Hepatocyte (in vitro differentiated cells): ENCODE data around the gene GSG1. TPM values are rescaled to one million over a fixed set of nuclear protein-coding genes. Genes with fewer than 3 reads are reported as not detected.

Experiments
- DNase-seq: peaks from one replicate; pipeline ENCODE4 v3.0.0-alpha.2; 2016; ENCODE audit warnings: low spot score
- H2AFZ ChIP-seq: fragments of 200-600 bp; sonication (generic); 2 replicates; pipeline ENCODE4 v1.6.0; 2016; ENCODE audit warnings: antibody characterized with exemption, mild to moderate bottlenecking
- H3K27ac ChIP-seq: fragments of 200-600 bp; sonication (generic); 2 replicates; pipeline ENCODE4 v1.5.1; 2016; ENCODE audit warnings: mild to moderate bottlenecking
- H3K27me3 ChIP-seq: fragments of 200-600 bp; sonication (generic); 2 replicates; pipeline ENCODE4 v1.6.1; 2016
- H3K36me3 ChIP-seq: fragments of 200-600 bp; sonication (generic); replicated peaks from 2 replicates; pipeline ENCODE4 v1.5.1; 2016; ENCODE audit warnings: low read depth; ENCODE audit not compliant: insufficient read depth
- H3K4me1 ChIP-seq: fragments of 200-600 bp; sonication (generic); 2 replicates; pipeline ENCODE4 v1.5.1; 2016; ENCODE audit warnings: mild to moderate bottlenecking, moderate library complexity; ENCODE audit not compliant: insufficient read depth
- H3K4me2 ChIP-seq: fragments of 200-600 bp; sonication (generic); 2 replicates; pipeline ENCODE4 v1.6.0; 2016
- H3K4me3 ChIP-seq: fragments of 200-600 bp; sonication (generic); 2 replicates; pipeline ENCODE4 v1.5.1; 2016; ENCODE audit warnings: mild to moderate bottlenecking
- H3K79me2 ChIP-seq: fragments of 200-600 bp; sonication (generic); 2 replicates; pipeline ENCODE4 v1.6.0; 2017; ENCODE audit warnings: mild to moderate bottlenecking
- H3K9me2 ChIP-seq: fragments of 200-600 bp; sonication (generic); replicated peaks from 2 replicates; pipeline ENCODE4 v1.6.0; 2017; ENCODE audit warnings: mild to moderate bottlenecking; ENCODE audit not compliant: insufficient read depth
- H3K9me3 ChIP-seq: fragments of 200-600 bp; sonication (generic); 2 replicates; pipeline ENCODE4 v1.5.1; 2016; ENCODE audit warnings: low read depth, mild to moderate bottlenecking
- H4K20me1 ChIP-seq: fragments of 200-600 bp; sonication (generic); 2 replicates; pipeline ENCODE4 v1.6.0; 2016; ENCODE audit warnings: mild to moderate bottlenecking; ENCODE audit not compliant: insufficient read depth, poor library complexity, severe bottlenecking
- EZH2 ChIP-seq: fragments of 200-600 bp; sonication (generic); IDR thresholded peaks from 2 replicates; pipeline ENCODE4 v1.6.1; 2016; ENCODE audit warnings: antibody characterized with exemption, mild to moderate bottlenecking, borderline replicate concordance
- EZH2phosphoT487 ChIP-seq: fragments of 200-600 bp; sonication (generic); IDR thresholded peaks from one replicate; pipeline ENCODE4 v1.6.1; 2018; ENCODE audit warnings: antibody characterized with exemption, mild to moderate bottlenecking, low read depth, moderate library complexity; ENCODE audit not compliant: unreplicated experiment, severe bottlenecking
- WGBS: methylation state at CpG from one replicate; pipeline ENCODE4 v1.1.6; 2016; ENCODE audit warnings: low lambda C conversion rate; ENCODE audit errors: missing lambda C conversion rate; 5-methylcytosine and 5-hydroxymethylcytosine counted together
- polyA plus RNA-seq: library from polyadenylated mRNA; unstranded; fragments of >200 nt; fragmentation: Nextera tagmentation; extraction: Ambion mirVana; gene quantifications from 2 replicates; pipeline ENCODE4 v1.2.1, GENCODE V29; 2016
- total RNA-seq: library from RNA; depleted of rRNA; stranded (reverse); fragments of >200 nt; gene quantifications from 2 replicates; pipeline ENCODE4 v1.2.3, GENCODE V29; 2014
- TF ChIP-seq, protein P1 (sequence below): fragments of 200-600 bp; sonication (generic); IDR thresholded peaks from 2 replicates; pipeline ENCODE4 v1.5.1; 2016; ENCODE audit warnings: antibody characterized with exemption, mild to moderate bottlenecking; ENCODE audit not compliant: poor library complexity

The GSG1 gene
- total and polyA plus RNA-seq, 2 experiments from 2014 or later: 0.37 TPM; not detected in 1

DNA sequence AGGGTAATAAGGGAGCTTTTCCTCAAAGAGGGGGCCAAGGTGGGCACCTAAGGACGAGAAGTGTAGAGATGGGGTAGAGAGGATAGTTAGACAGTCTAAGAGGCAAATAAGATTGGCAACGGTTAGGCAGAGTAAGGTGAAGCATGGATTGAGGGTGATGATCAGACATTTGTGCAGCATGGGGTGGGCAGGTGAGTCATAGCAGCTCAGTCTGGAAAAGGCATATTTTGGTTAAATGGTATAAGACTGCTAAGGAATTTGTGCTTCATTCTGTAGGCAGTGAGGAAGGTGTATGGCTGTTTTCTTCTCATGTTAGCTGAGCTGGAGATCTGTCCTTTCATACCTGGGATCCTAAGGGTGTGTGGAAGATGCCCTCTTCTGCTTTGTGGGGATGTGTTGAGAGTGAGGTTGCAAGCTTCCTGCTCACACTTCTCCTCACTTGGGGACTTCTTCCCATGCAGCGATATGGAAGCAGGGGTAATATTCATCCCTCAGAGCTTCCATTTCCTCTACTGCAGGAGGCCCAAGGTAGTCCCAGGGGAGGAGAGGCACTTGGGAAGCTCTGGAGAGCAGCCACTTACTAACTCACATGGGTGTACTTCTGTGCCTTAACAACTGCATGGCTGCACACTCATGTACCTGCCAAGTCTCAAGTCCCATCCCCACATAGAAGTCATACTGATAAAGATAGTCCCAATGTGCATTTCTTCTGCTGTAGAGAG, 28.9 kb downstream of the GSG1 start:
- DNase-seq: no peak
- Histone ChIP-seq H2AFZ (no peak overlapping the region), H3K4me3 (no peak overlapping the region), H3K79me2 (no peaks in the 10 kb centered on the region), H3K27me3 (no peaks in the 10 kb centered on the region), H3K36me3 (no peaks in the 10 kb centered on the region), H3K9me3 (no peaks in the 10 kb centered on the region), H3K4me2 (no peak overlapping the region), H3K27ac (no peak overlapping the region), H3K4me1 (no peaks in the 10 kb centered on the region), H4K20me1 (no peaks in the 10 kb centered on the region), H3K9me2 (no peaks in the 10 kb centered on the region)
- 94% methylated on average over 3 of the region's 3 CpGs for WGBS
- TF ChIP-seq EZH2phosphoT487 (no peak), EZH2 (no peak)
- TF ChIP-seq, protein P1, sequence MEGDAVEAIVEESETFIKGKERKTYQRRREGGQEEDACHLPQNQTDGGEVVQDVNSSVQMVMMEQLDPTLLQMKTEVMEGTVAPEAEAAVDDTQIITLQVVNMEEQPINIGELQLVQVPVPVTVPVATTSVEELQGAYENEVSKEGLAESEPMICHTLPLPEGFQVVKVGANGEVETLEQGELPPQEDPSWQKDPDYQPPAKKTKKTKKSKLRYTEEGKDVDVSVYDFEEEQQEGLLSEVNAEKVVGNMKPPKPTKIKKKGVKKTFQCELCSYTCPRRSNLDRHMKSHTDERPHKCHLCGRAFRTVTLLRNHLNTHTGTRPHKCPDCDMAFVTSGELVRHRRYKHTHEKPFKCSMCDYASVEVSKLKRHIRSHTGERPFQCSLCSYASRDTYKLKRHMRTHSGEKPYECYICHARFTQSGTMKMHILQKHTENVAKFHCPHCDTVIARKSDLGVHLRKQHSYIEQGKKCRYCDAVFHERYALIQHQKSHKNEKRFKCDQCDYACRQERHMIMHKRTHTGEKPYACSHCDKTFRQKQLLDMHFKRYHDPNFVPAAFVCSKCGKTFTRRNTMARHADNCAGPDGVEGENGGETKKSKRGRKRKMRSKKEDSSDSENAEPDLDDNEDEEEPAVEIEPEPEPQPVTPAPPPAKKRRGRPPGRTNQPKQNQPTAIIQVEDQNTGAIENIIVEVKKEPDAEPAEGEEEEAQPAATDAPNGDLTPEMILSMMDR: no peak

DNA sequence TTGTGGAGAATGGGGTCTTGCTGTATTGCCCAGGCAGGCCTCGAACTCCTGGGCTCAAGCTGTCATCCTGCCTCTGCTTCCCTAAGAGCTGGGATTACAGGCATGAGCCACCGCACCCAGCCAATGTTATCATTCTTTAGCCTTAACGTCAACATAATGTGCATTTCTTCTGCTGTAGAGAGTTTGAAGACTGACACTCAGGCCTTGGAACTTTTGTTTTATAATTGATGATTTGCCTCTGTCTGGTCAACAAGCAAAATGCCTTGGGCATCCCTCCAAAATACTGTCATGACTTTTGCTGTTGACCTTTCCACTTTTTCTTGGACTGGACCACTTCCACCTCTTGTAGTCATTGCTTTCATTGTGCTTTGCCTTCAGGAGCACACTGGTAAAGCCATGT, 30.3 kb downstream of the GSG1 start:
- H3K4me1 ChIP-seq: no peaks in the 10 kb centered on the region
- H3K36me3 ChIP-seq: no peaks in the 10 kb centered on the region
- no peaks in the 10 kb centered on the region for H3K9me2 ChIP-seq
- H3K4me3 ChIP-seq: no peak overlapping the region
- H3K27me3 ChIP-seq: no peaks in the 10 kb centered on the region
- no peak for TF ChIP-seq EZH2
- TF ChIP-seq EZH2phosphoT487: no peak
- TF ChIP-seq, protein P1: no peak
- H3K27ac ChIP-seq: no peak overlapping the region
- H3K4me2 ChIP-seq: no peak overlapping the region
- H2AFZ ChIP-seq: no peak overlapping the region
- no peaks in the 10 kb centered on the region for H4K20me1 ChIP-seq
- WGBS: 97% methylated on average over 3 of the region's 3 CpGs
- no peak for DNase-seq
- no peaks in the 10 kb centered on the region for H3K79me2 ChIP-seq
- H3K9me3 ChIP-seq: no peaks in the 10 kb centered on the region

DNA sequence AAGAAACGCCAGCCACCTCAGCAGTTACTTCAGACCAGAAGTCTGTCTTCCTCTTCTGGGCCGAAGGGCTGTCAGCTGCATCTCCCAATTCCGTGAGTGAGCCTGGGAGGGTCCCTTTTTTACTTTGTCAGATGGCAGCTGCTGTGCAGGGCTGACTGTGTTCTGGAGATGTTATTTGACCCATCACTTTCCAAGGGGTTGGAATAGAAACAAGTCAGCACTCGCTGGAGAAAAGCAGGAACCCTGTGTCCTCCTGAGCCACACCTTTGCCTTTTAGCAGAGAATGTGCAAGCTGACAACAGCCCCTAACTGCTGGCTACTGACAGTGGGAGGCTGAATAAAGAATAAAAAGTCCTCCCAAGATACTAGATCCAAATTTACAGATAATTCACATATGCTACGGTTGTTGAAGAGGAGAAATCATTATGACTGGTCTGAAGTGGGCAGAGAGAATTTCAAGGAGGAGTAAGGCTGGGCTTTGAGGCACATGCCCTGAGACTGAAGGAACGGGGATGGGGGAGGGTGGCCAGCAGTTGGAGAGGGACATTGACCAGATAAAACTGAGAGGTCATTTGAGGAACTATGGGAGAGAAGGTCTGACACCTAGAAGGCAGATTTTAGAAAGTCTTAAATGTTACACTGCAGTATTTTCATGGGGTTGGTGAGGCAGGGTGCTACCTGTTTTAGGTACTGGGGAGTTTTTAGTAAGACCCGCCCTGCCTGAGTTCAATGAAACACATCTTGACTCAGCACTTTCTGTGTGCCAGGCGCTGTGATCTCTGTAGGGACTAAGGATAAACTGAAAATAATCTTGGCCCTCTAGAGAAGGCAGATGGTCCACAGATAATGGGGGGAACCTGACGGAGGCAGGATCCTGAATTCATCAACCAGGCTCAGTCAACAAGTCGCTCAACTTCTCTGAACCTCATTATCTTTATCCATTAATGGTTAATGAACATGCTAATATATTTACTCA, 31.9 kb downstream of the GSG1 start:
- no peaks in the 10 kb centered on the region for H3K79me2 ChIP-seq
- H3K9me3 ChIP-seq: no peaks in the 10 kb centered on the region
- H2AFZ ChIP-seq: no peak overlapping the region
- no peak for DNase-seq
- no peaks in the 10 kb centered on the region for H4K20me1 ChIP-seq
- 78% methylated on average over 10 of the region's 10 CpGs for WGBS
- no peaks in the 10 kb centered on the region for H3K36me3 ChIP-seq
- H3K4me3 ChIP-seq: no peak overlapping the region
- H3K4me2 ChIP-seq: no peak overlapping the region
- H3K4me1 ChIP-seq: no peaks in the 10 kb centered on the region
- TF ChIP-seq, protein P1: no peak
- TF ChIP-seq EZH2phosphoT487 (no peak), EZH2 (no peak)
- no peak overlapping the region for H3K27ac ChIP-seq
- no peaks in the 10 kb centered on the region for H3K9me2 ChIP-seq
- no peaks in the 10 kb centered on the region for H3K27me3 ChIP-seq
